Stimulated activated CD8-positive, alpha-beta memory T cell treated with anti-CD3 and anti-CD28 coated beads, Interleukin-7, amount 100 ng/mL, for 1 hour (primary cell): ENCODE measurements around the gene EPN2.

Experiments used
- DNase-seq, 2 donors: peaks; one replicate each; pipeline ENCODE4 v3.0.0-alpha.2; 2020; ENCODE audit warnings: low read depth in 2 of 2

The EPN2 gene

GRCh38 chr17:19294443-19294842 is 57.3 kb downstream of the EPN2 start:
- DNase-seq = no peak

GRCh38 chr17:19295473-19296135 is 58.4 kb downstream of the EPN2 start:
- no peak for DNase-seq

- no peak for DNase-seq
Measured at GRCh38 chr17:19296786-19297778, 59.9 kb downstream of the EPN2 start.

- DNase-seq = no peak
Measured at GRCh38 chr17:19298569-19299213, 61.5 kb downstream of the EPN2 start.

- DNase-seq = no peak
Measured at GRCh38 chr17:19299214-19299747, 62.1 kb downstream of the EPN2 start.

- DNase-seq = no peak
Measured at GRCh38 chr17:19299866-19300265, 62.7 kb downstream of the EPN2 start.

- DNase-seq = no peak
Measured at GRCh38 chr17:19301274-19301951, 64.2 kb downstream of the EPN2 start.

GRCh38 chr17:19301973-19302372 is 64.8 kb downstream of the EPN2 start:
- no peak for DNase-seq

- DNase-seq = no peak
Measured at GRCh38 chr17:19302791-19303331, 65.7 kb downstream of the EPN2 start.

- DNase-seq = no peak
Measured at GRCh38 chr17:19303367-19303776, 66.2 kb downstream of the EPN2 start.

- no peak for DNase-seq
Measured at GRCh38 chr17:19304209-19304608, 67.0 kb downstream of the EPN2 start.

GRCh38 chr17:19304751-19305150 is 67.6 kb downstream of the EPN2 start:
- DNase-seq = no peak

GRCh38 chr17:19305256-19305655 is 68.1 kb downstream of the EPN2 start:
- no peak for DNase-seq

- no peak for DNase-seq
Measured at GRCh38 chr17:19305761-19306159, 68.6 kb downstream of the EPN2 start.

- no peak for DNase-seq
Measured at GRCh38 chr17:19306160-19307111, 69.3 kb downstream of the EPN2 start.

- no peak for DNase-seq
Measured at GRCh38 chr17:19307521-19307920, 70.4 kb downstream of the EPN2 start.

GRCh38 chr17:19308398-19308797 is 71.2 kb downstream of the EPN2 start:
- DNase-seq = no peak

- DNase-seq = no peak
Measured at GRCh38 chr17:19309701-19310100, 72.5 kb downstream of the EPN2 start.

- no peak for DNase-seq
Measured at GRCh38 chr17:19310151-19310550, 73.0 kb downstream of the EPN2 start.

- no peak for DNase-seq
Measured at GRCh38 chr17:19311016-19311415, 73.8 kb downstream of the EPN2 start.
